ENCODE results near the gene ASB15.
"Not testable (repeated sequence)": the region's sequence is repeated elsewhere in the genome, so short reads cannot be mapped to it uniquely, and the experiment has no call there.

ASB15 gene

GRCh38 chr7:123601530-123601929, at the start of gene ASB15:
TSS of gene ASB15 (plus strand) at chr7:123601821. CDS start at chr7:123614503, 12,682 bp downstream.
- peak; percentile 7 for DNase-seq

GRCh38 chr7:123552134-123552533, 49.5 kb upstream of the ASB15 start:
- not testable (repeated sequence) for DNase-seq

- DNase-seq, result no peak
Observed at GRCh38 chr7:123552641-123553040, 49.0 kb upstream of the ASB15 start.

GRCh38 chr7:123553159-123553558, 48.5 kb upstream of the ASB15 start:
- DNase-seq, result no peak

- no peak for DNase-seq
Observed at GRCh38 chr7:123555484-123555883, 46.1 kb upstream of the ASB15 start.

- no peak for DNase-seq
Observed at GRCh38 chr7:123557016-123557397, 44.6 kb upstream of the ASB15 start.

GRCh38 chr7:123557398-123558288, 44.0 kb upstream of the ASB15 start, which contains the start of gene NDUFA5:
TSS of gene NDUFA5 (minus strand) at chr7:123557818. CDS start at chr7:123557795, 23 bp downstream.
- peak; percentile 98 for DNase-seq

- DNase-seq, result no peak
Observed at GRCh38 chr7:123558289-123558874, 43.2 kb upstream of the ASB15 start.

GRCh38 chr7:123562121-123562520, 39.5 kb upstream of the ASB15 start:
- no peak for DNase-seq

- no peak for DNase-seq
Observed at GRCh38 chr7:123569352-123570010, 32.1 kb upstream of the ASB15 start.

GRCh38 chr7:123570390-123571182, 31.0 kb upstream of the ASB15 start:
- DNase-seq, result peak; percentile 4

GRCh38 chr7:123571187-123571586, 30.4 kb upstream of the ASB15 start:
- no peak for DNase-seq

GRCh38 chr7:123571684-123572083, 29.9 kb upstream of the ASB15 start:
- DNase-seq, result no peak

GRCh38 chr7:123573341-123573740, 28.3 kb upstream of the ASB15 start:
- DNase-seq, result no peak

GRCh38 chr7:123573896-123574467, 27.6 kb upstream of the ASB15 start:
- DNase-seq, result no peak

- DNase-seq, result no peak
Observed at GRCh38 chr7:123579416-123579815, 22.2 kb upstream of the ASB15 start.

- DNase-seq, result peak; percentile 73
Observed at GRCh38 chr7:123580406-123581161, 21.0 kb upstream of the ASB15 start.

- DNase-seq, result no peak
Observed at GRCh38 chr7:123581162-123581459, 20.5 kb upstream of the ASB15 start.

GRCh38 chr7:123583821-123584220, 17.8 kb upstream of the ASB15 start:
- DNase-seq, result no peak

GRCh38 chr7:123588376-123588775, 13.2 kb upstream of the ASB15 start:
- no peak for DNase-seq

GRCh38 chr7:123594813-123595241, 6.8 kb upstream of the ASB15 start:
- peak; percentile 29 for DNase-seq

- DNase-seq, result no peak
Observed at GRCh38 chr7:123598657-123599056, 3.0 kb upstream of the ASB15 start.

Measured in NCI-H2029 treated with DMSO at 0.1 percent for 48 hours (cell line).